ENCODE data around the gene TMEM232. TPM values are rescaled to one million over a fixed set of nuclear protein-coding genes. Genes with fewer than 3 reads are reported as not detected.

TMEM232 gene
- total RNA-seq, 1 donor from 2014 or later = 0.86 TPM

GRCh38 chr5:110377361-110377760, 349.1 kb downstream of the TMEM232 start:
- H3K4me3 ChIP-seq (ENCODE audit: low read depth, low read length) = no peak overlapping the region
- TF ChIP-seq, protein P1, sequence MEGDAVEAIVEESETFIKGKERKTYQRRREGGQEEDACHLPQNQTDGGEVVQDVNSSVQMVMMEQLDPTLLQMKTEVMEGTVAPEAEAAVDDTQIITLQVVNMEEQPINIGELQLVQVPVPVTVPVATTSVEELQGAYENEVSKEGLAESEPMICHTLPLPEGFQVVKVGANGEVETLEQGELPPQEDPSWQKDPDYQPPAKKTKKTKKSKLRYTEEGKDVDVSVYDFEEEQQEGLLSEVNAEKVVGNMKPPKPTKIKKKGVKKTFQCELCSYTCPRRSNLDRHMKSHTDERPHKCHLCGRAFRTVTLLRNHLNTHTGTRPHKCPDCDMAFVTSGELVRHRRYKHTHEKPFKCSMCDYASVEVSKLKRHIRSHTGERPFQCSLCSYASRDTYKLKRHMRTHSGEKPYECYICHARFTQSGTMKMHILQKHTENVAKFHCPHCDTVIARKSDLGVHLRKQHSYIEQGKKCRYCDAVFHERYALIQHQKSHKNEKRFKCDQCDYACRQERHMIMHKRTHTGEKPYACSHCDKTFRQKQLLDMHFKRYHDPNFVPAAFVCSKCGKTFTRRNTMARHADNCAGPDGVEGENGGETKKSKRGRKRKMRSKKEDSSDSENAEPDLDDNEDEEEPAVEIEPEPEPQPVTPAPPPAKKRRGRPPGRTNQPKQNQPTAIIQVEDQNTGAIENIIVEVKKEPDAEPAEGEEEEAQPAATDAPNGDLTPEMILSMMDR (conservative IDR thresholded peaks at IDR 0.05; ENCODE audit: low read depth, low read length) = no peak
- DNase-seq (ENCODE audit: low read depth) = no peak

- H3K4me3 ChIP-seq (ENCODE audit: low read depth, low read length) = no peak overlapping the region
- TF ChIP-seq, protein P1 (conservative IDR thresholded peaks at IDR 0.05; ENCODE audit: low read depth, low read length) = no peak
- DNase-seq (ENCODE audit: low read depth) = no peak
These were observed 350.1 kb downstream of the TMEM232 start for GRCh38 chr5:110376281-110376951.

- DNase-seq (ENCODE audit: low read depth) = peak; percentile 37
- H3K4me3 ChIP-seq (ENCODE audit: low read depth, low read length) = no peak overlapping the region
- TF ChIP-seq, protein P1 (conservative IDR thresholded peaks at IDR 0.05; ENCODE audit: low read depth, low read length) = no peak
These were observed 354.8 kb downstream of the TMEM232 start for GRCh38 chr5:110371725-110372041.

DNA sequence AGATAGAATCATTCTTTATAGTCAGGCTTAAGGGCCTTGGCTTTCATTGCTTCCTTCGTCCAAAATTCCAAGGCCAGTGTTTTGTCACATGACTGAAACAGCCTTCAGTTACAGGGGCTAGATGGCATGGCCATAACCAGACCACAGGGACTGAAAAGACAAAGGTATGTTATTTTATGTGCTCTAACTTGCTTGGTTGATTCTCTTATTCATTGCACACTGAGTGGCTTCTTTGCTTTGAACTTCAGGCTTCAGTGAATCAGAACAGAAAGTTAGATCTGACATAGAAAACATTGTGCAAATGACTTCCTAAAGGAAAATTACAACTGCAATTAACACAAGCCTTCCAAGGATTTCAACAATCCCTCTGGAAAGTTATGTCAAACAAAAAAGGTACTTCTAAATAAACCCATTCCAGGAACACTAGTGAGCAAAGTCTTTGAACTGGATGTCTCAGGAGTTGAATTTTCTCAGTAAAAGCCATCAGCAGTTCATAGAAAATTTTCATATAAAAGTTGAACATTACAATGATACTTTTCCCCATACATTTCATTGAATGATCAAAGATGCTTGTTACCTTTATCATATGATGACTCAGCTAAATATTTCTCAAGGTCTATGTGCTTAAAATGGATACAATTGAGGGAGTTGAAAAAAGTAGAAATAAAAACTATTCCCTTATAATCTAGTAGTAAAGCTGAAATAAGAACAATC, 355.3 kb downstream of the TMEM232 start:
- DNase-seq (ENCODE audit: low read depth) = peak; percentile 78
- TF ChIP-seq, protein P1 (conservative IDR thresholded peaks at IDR 0.05; ENCODE audit: low read depth, low read length) = no peak
- H3K4me3 ChIP-seq (ENCODE audit: low read depth, low read length) = no peak overlapping the region

Other genes with a start within 250 kb of the TMEM232 start
- 32.8 and 49.4 TPM in 2 replicates for gene SLC25A46, start 12.3 kb upstream of the TMEM232 start, total RNA-seq

Measured in epithelial cell of proximal tubule (primary cell).